GM21423 (cell line): ENCODE measurements around the gene S100A9.
"Not testable (repeated sequence)": the region's sequence is repeated elsewhere in the genome, so short reads cannot be mapped to it uniquely, and the experiment has no call there.

Source experiments
- ATAC-seq: cut with Tn5 transposase; IDR thresholded peaks from one replicate; pipeline ENCODE4 v1.9.1; 2021; ENCODE audit warnings: mild to moderate bottlenecking, moderate library complexity; ENCODE audit not compliant: unreplicated experiment

Gene S100A9

GRCh38 chr1:153344718-153345025 is 13.0 kb upstream of the S100A9 start:
- no peak for ATAC-seq

DNA sequence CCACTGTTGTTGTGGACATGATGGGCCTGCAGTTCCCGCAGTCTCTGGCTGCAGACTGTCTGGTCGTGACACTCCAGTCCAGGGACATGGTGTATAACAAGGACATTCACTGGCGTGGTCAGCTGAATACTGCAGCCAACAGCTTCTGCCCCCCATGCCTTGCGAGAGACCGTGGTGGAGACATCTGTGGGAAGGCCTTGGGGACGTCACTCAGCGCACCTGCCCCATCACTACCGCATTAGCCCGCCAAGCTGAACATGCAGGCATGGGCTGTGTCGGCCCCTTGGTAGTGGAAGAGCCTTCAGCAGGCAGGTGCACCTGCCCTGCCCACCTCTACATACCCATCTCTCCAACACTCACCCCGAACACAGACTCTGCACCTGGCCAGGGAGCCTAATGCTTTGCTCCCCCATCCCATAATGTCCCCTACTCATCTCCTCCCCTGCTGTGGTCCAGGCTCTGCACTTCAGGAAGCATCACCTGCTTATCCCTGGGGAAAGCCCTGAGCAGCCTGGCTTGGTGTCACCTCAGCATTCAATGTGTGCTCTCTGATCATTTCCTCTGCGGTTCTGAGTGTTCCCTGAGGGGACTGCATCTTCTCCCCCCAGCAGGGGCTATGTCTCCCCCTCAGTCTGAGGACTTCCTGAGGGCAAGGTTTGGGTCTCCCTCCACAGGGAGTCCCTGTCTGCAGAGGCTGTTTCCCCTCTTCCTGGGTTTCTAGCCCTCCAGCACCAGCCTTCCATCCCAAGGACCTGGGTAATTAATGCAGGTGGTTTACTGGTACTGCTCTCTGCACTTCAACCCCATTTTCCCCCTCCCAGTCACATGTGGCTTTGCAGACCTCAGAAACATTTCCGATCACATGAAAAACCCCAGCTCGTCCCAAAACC is 12.2 kb upstream of the S100A9 start:
- no peak for ATAC-seq

- no peak for ATAC-seq
These were observed 11.5 kb upstream of the S100A9 start for GRCh38 chr1:153346077-153346723.

GRCh38 chr1:153347049-153347448 is 10.6 kb upstream of the S100A9 start:
- not testable (repeated sequence) for ATAC-seq

- no peak for ATAC-seq
These were observed 9.8 kb upstream of the S100A9 start for GRCh38 chr1:153347856-153348255.

DNA sequence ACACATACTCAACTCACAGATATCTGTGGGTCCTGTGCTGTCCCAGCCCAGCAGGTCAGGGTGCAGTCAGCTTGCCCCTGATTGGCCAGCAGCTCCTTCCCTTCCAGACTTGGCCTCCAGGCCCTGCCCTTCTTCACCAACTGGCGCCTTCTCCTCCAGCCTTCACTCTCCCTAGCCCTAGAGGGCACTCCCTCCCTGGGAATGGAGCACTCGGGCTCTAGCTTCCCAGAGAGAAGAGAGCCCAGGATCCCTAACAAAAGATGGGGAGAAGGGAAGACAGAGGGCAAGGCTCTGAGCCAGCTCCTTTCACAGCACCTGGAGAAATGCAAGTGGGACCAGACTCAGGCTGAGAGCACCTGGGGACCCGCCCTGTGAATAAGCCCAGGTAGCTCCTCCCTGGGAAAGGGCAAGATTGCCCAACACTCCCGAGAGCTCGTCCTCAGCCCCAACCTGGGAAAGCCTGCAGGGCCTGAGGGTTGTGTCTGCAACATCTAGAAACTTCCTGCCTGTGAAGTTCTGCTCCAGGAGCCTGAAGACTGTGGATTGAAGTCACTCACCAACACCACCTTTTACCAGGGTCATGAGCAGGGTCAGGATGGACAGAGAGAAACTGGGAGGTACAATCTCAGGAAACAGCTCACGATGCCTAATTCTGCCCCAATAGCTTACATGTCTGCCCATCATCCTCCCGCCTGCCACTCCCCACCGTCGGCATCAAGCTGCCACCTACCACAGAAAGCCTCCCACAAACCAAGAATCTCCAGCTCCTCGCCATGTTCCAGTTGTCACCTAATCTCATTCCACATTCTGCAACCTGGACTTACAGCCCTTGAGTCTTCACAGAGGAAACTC is 8.9 kb upstream of the S100A9 start, which contains the start of gene PGLYRP4:
Gene PGLYRP4 (minus strand): TSS at position 331 of the 852 bp plus-strand sequence. CDS start 909 bp downstream, outside the sequence.
- no peak for ATAC-seq

- ATAC-seq: no peak
These were observed 8.0 kb upstream of the S100A9 start for GRCh38 chr1:153349363-153350320.

- no peak for ATAC-seq
These were observed 7.2 kb upstream of the S100A9 start for GRCh38 chr1:153350321-153350957.

DNA sequence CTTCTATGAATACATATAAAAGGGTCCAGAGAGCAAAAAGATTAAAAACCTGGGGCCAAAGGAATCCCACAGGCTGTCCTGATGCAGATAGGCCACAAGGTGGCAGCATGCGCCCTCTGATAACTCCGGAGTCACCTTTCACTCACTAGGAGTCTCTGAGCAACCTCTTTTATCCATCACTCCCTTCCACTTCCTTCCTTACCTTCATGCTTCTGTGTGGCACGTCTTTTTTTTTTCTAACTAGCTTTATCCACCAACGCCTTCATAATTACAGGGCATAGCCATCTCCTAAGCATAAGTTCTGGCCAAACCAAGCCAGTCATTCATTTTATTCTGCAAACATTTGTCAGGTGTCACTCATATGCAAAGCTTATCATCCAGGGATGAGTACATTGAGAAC is 5.1 kb upstream of the S100A9 start:
- ATAC-seq: no peak

DNA sequence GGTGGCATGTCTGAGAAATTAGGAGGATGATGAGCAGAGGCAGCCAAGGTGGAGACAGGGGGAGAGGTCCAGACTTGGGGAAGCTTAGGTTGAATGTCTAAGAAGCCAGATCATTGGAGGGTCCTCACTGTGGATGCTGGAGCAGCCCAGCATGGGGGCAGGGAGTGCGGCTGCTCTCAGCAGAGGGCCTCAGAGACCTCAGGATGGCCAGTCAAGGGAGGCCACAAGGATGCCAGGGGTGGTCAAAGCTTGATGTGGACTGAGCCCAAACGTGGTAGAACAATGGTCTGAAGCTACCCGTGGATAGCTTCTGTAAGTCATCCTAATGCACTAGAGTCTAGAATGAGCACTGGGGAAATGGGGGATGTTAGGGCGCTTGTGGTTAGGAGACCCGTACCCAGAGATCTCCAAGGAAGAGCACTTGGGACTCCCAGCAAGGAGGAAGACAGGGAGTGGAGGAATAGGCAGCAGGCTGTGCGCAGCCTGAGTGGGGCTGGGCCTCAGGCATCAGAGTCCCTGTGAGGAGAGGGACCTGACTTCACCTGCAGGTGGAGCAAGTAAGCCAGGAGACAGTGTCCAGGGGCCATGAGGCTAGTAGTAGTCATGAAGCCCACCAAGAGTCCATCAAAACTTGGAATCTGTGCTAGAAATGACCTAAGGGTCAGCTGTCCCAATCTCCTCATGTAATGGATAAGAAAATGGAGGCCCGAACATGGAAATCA is 4.3 kb upstream of the S100A9 start:
- no peak for ATAC-seq

DNA sequence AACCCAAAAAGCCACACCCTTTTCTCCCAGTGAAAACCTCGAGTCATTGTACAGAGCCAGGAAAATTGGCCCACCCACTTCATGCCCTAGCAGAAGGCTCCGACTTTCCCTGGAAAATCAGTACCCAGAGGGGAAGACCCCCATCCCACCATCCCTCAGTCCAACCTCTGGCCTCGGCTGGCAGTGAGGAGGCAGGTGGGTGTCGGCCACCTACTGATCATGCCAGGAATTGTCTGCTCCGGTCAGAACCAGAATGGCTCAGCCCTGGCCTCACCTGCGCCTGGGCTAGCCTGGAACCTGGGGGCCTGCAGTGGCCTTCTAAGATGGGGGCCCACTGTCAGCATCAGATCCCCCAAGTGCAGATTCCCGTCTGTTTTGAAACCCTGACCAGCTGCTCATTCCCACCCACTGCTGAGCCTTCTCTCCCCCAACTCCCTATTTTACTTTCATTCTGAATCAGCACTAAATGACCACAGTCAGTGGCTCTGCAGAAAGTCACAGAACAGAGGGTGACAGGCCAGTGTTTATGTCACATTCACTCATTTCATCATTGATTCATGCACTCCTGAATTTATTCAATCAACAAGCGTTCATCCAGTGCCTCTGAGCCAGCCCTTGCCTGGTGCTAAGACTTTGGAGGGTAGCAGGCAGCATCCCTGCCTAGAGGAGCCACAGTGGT is 3.0 kb upstream of the S100A9 start:
- no peak for ATAC-seq

DNA sequence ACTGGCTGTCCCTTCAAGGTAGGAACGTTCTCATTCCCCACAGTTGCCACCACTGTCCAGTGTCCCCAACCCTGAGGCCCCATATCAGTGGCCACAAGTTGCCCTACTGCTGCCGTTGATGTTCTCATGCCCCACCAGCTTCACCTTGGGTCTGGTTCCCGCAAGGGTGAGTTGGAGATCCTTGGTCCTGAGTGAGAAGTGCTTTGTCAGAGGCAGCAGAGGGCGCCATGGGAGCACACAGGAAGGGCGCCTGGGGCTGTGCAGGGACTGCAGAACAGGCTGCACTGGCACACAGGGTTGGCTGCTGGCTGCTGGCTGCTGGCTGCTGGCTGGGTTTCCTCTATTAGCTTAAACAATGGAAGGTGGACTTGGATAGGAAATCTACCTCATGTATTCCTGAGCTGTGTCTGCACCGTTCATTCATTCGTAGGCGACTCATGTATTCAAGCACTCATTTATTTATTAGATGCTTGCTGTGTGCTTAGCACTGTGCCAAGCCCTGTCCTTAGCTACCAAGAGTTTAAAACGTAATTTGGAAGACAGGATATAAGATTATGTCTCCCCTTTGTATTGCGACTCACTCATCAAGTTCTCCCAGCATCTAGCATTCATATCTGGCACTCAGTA is 2.1 kb upstream of the S100A9 start:
- no peak for ATAC-seq

GRCh38 chr1:153356392-153357075 is 1.1 kb upstream of the S100A9 start:
- no peak for ATAC-seq

DNA sequence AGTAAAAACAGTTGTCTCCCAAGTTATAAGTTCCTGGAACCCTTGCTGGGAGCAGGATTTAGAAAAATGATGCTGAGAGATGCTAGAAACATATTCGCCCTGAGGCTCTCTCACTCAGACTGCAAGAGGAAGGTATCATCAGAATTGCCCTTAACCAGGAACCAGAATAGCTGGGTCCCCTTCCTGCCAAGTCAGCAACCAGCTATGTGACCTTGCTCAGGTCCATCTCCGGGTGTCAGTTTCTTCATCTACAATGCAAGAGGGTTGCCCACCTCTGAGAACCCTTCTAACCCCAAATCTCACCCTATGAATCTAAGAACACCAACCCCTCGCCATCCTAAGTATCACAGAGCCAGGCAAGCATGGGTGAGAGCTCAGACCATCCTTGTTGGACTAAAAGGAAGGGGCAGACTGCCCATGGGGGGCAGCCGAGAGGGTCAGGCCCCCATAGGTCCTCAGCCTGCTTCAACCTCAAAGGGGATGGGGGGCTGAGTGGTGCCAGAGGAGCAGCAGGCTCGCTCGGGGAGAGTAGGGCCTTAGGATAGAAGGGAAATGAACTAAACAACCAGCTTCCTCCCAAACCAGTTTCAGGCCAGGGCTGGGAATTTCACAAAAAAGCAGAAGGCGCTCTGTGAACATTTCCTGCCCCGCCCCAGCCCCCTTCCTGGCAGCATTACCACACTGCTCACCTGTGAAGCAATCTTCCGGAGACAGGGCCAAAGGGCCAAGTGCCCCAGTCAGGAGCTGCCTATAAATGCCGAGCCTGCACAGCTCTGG is 390 bp upstream of the S100A9 start:
- no peak for ATAC-seq

GRCh38 chr1:153358691-153358975 is 979 bp downstream of the S100A9 start:
- ATAC-seq: no peak

GRCh38 chr1:153359241-153359640 is 1.6 kb downstream of the S100A9 start:
- no peak for ATAC-seq

DNA sequence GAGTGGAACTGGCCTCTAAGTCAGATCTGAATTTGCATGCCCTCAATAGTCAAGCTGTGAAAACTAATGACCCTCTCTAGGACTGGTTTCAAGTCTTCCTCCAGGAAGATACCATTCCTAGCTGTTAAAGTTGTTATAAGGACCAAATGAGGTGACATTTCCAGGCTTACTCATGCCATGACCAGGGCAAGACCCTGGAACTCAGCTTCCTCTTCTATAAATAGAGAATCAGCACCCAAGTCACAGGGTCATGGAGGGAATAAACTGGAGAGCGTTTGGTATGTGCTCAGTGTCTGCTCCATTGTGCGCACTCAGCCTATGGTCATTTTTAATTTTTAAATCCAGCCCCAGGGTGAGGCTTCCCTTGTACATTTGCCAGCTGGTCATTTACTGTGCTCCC is 2.5 kb downstream of the S100A9 start:
- ATAC-seq: no peak
